Spleen (tissue), 11 donors: ENCODE results near the gene TMEM47. TPM values are rescaled to one million over a fixed set of nuclear protein-coding genes. Genes with fewer than 3 reads are reported as not detected.
A peak's percentile ranks its signal among the peaks of the same experiment; 100 is the strongest.

Experiments
- DNase-seq: peaks from one replicate; pipeline ENCODE4 v3.0.0-alpha.2; 2020
- H3K27ac ChIP-seq, 8 donors: fragments of 200-600 bp; sonication (generic) in 7 of 8; 1 replicate in 4 of 8; 2 replicates in 4 of 8; pipeline versions ENCODE4 v1.5.0 to v1.8.0; 2016 to 2021; ENCODE audit warnings: inconsistent platforms in 4 of 8, mild to moderate bottlenecking in 4 of 8, moderate library complexity in 1 of 8
- H3K27me3 ChIP-seq, 7 donors: fragments of 200-600 bp; sonication (generic) in 6 of 7; replicated peaks in 1 of 7; 1 replicate in 4 of 7; 2 replicates in 3 of 7; pipeline versions ENCODE4 v1.5.0 to v1.8.0; 2016 to 2021; ENCODE audit warnings: inconsistent platforms in 3 of 7, mild to moderate bottlenecking in 1 of 7
- H3K36me3 ChIP-seq, 6 donors: fragments of 200-600 bp; sonication (generic) in 5 of 6; 1 replicate in 4 of 6; 2 replicates in 2 of 6; pipeline versions ENCODE4 v1.5.0 to v1.8.0; 2016 to 2021; ENCODE audit warnings: inconsistent platforms in 2 of 6
- H3K4me1 ChIP-seq, 6 donors: fragments of 200-600 bp; sonication (generic) in 5 of 6; 1 replicate in 3 of 6; 2 replicates in 3 of 6; pipeline versions ENCODE4 v1.5.0 to v1.8.0; 2016 to 2021; ENCODE audit warnings: inconsistent platforms in 3 of 6
- H3K4me3 ChIP-seq, 8 donors: fragments of 200-600 bp; sonication (generic) in 7 of 8; 1 replicate in 4 of 8; 2 replicates in 4 of 8; pipeline versions ENCODE4 v1.5.0 to v1.8.0; 2016 to 2021; ENCODE audit warnings: inconsistent platforms in 4 of 8, mild to moderate bottlenecking in 4 of 8, moderate library complexity in 2 of 8
- H3K9me3 ChIP-seq, 8 donors: fragments of 200-600 bp; sonication (generic) in 7 of 8; 1 replicate in 4 of 8; 2 replicates in 4 of 8; pipeline versions ENCODE4 v1.5.0 to v1.8.0; 2016 to 2021; ENCODE audit warnings: inconsistent platforms in 4 of 8
- POLR2A ChIP-seq, 3 donors: fragments of 450-650 bp; IDR thresholded peaks; one replicate each; pipeline ENCODE4 v1.5.1; 2017; ENCODE audit warnings: antibody characterized with exemption in 3 of 3, mild to moderate bottlenecking in 1 of 3
- POLR2AphosphoS5 ChIP-seq, 3 donors: sonication (generic); formaldehyde crosslinking; IDR thresholded peaks; one replicate each; pipeline ENCODE4 v1.5.1; 2017; ENCODE audit warnings: antibody characterized with exemption in 3 of 3
- WGBS, 5 donors: extraction: QIAGEN DNeasy Blood & Tissue Kit in 3 of 5; methylation state at CpG; one replicate each; pipeline versions ENCODE4 v1.1.5 to v1.1.7; 2013 to 2018; 5-methylcytosine and 5-hydroxymethylcytosine counted together
- intact Hi-C: fragments of 100-400 bp; cut with DNase I; formaldehyde crosslinking; loops from one replicate; pipeline ENCODE4 v1.15.0; 2023; ENCODE audit warnings: low total_unique reads
- polyA plus RNA-seq, 3 donors: library from polyadenylated mRNA; stranded (reverse); fragments of 200-250 nt; gene quantifications; one replicate each; pipeline ENCODE4 v1.2.1, GENCODE V29; 2013
- total RNA-seq, 7 donors: library from RNA; depleted of rRNA in 3 of 7; stranded (reverse); fragments of >200 nt in 3 of 7; fragmentation: NEBNext Ultra II Directional in 4 of 7; extraction: Animal tissue kit (Norgen Biotek cat#: 25700) in 4 of 7; gene quantifications; one replicate each; pipeline versions ENCODE4 v1.1.0 to v1.2.1, GENCODE V29; 2016 to 2021
- TF ChIP-seq, protein P1 (sequence below), 11 experiments: fragments of 200-600 bp in 7 of 11; fragments of 450-650 bp in 4 of 11; sonication (generic) in 4 of 11; IDR thresholded peaks in 8 of 11; conservative IDR thresholded peaks in 3 of 11; 1 replicate in 7 of 11; 2 replicates in 4 of 11; pipeline versions ENCODE4 v1.4.0 to v1.8.0; 2016 to 2021; ENCODE audit warnings: antibody characterized with exemption in 11 of 11, inconsistent platforms in 4 of 11, mild to moderate bottlenecking in 1 of 11
- donor health status: healthy with polysubstance abuse.
- donor health status: DM: no; HTN: no; CAD: no; lungs with moderate emphysema.
- donor health status: DM: no; HTN: no; CAD: no.
- donor health status: Bipolar disorder and iron deficiency.
- donor health status: healthy.
- donor health status: DM: no; HTN: no; CAD: no.
- donor health status: DM: yes; HTN: yes; CAD: no.

The TMEM47 gene
- total and polyA plus RNA-seq, 10 donors: 1.3 to 11.1 (median 5.2) TPM

DNA sequence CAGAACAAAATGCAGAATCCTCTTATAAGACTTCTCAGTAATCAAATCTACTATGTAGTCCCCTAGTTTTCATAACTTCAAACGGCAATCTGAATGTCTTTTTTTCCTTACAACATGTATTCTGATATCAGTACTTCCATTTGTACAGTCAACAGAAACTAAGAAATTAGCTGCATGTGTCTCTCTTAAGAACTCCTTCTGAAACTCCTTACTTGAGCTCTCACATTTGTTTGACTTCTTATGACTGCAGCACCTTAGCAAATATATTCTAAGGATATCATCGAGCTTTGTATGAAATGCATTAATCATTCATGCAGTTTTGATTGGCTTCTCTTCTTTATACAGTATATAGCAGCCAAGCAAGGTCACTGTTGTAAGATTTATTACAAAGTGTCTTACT, 77.0 kb downstream of the TMEM47 start:
- 49 to 85% (median 72%) methylated on average over 2 of the region's 2 CpGs for WGBS, 5 donors
- TF ChIP-seq, protein P1, sequence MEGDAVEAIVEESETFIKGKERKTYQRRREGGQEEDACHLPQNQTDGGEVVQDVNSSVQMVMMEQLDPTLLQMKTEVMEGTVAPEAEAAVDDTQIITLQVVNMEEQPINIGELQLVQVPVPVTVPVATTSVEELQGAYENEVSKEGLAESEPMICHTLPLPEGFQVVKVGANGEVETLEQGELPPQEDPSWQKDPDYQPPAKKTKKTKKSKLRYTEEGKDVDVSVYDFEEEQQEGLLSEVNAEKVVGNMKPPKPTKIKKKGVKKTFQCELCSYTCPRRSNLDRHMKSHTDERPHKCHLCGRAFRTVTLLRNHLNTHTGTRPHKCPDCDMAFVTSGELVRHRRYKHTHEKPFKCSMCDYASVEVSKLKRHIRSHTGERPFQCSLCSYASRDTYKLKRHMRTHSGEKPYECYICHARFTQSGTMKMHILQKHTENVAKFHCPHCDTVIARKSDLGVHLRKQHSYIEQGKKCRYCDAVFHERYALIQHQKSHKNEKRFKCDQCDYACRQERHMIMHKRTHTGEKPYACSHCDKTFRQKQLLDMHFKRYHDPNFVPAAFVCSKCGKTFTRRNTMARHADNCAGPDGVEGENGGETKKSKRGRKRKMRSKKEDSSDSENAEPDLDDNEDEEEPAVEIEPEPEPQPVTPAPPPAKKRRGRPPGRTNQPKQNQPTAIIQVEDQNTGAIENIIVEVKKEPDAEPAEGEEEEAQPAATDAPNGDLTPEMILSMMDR (IDR thresholded peaks at IDR 0.05 in 8 of 11, conservative IDR thresholded peaks at IDR 0.05 in 3 of 11): no peak
- no peak for TF ChIP-seq POLR2AphosphoS5 (IDR thresholded peaks at IDR 0.05)
- TF ChIP-seq POLR2A (IDR thresholded peaks at IDR 0.05): no peak
- no peaks in the 10 kb centered on the region for H3K27me3 ChIP-seq
- H3K4me3 ChIP-seq: no peak overlapping the region
- H3K36me3 ChIP-seq: no peaks in the 10 kb centered on the region
- no peak overlapping the region for H3K27ac ChIP-seq
- no peak for DNase-seq
- no peaks in the 10 kb centered on the region for H3K9me3 ChIP-seq
- intact Hi-C loops: no loop called here
- H3K4me1 ChIP-seq: no peaks in the 10 kb centered on the region

DNA sequence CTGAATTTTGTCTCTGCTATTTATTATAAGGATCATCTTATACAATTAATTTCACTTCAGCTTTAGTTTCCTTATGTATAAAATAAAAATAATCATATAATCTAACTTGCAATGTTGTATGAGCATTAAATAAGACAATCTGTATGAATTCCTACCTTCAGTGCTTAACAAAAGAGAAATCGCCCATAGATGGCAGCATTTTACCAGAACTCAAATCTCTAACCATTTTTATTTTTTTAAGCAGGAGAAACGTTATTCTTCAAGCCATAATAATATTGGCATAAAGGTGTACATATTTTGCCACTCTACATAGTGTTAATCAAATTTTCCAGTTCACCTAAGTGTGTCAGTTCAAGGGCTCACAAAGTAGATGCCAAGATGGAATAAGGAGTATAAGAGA, 78.8 kb downstream of the TMEM47 start:
- no peak for DNase-seq
- Histone ChIP-seq H3K4me1 (no peaks in the 10 kb centered on the region), H3K9me3 (no peaks in the 10 kb centered on the region), H3K4me3 (no peak overlapping the region), H3K27ac (no peak overlapping the region), H3K27me3 (no peaks in the 10 kb centered on the region), H3K36me3 (no peaks in the 10 kb centered on the region)
- TF ChIP-seq POLR2A (IDR thresholded peaks at IDR 0.05) (no peak), POLR2AphosphoS5 (IDR thresholded peaks at IDR 0.05) (no peak)
- TF ChIP-seq, protein P1 (IDR thresholded peaks at IDR 0.05 in 8 of 11, conservative IDR thresholded peaks at IDR 0.05 in 3 of 11): peak in 1 of 11 experiments; percentile 27
- WGBS, 5 donors: 0 to 13% (median 3%) methylated on average over 2 of the region's 2 CpGs
- intact Hi-C loops: no loop called here
